Measurements from ENCODE around the gene CSMD2.

DNA sequence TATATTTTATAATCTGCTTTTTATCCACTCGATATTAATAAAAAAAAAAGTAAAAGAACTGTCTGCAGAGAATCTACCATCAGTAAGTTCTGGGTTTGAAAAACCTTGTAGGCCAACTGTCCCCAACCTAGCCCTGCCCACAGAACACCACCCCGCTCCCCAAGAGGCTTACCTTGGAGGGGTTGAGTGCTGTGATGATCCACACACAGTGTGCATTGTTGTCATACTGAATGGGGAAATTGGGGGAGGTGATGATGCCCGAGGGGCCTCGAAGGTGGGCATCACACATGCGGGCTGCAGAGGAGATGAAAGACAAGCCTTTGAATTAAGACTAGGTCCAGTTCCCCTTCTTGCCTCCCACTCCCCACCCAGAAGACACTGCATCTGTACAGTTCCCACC, 354.5 kb downstream of the CSMD2 start:
- TF ChIP-seq TAF1 (IDR thresholded peaks at IDR 0.05; ENCODE audit: borderline replicate concordance, insufficient read depth, low read length) (no peak), POLR2AphosphoS5 (IDR thresholded peaks at IDR 0.05; ENCODE audit: low read depth, low read length) (no peak), SIN3A (IDR thresholded peaks at IDR 0.05; ENCODE audit: borderline replicate concordance, insufficient read depth, low read length) (no peak)
- TF ChIP-seq, protein P1, sequence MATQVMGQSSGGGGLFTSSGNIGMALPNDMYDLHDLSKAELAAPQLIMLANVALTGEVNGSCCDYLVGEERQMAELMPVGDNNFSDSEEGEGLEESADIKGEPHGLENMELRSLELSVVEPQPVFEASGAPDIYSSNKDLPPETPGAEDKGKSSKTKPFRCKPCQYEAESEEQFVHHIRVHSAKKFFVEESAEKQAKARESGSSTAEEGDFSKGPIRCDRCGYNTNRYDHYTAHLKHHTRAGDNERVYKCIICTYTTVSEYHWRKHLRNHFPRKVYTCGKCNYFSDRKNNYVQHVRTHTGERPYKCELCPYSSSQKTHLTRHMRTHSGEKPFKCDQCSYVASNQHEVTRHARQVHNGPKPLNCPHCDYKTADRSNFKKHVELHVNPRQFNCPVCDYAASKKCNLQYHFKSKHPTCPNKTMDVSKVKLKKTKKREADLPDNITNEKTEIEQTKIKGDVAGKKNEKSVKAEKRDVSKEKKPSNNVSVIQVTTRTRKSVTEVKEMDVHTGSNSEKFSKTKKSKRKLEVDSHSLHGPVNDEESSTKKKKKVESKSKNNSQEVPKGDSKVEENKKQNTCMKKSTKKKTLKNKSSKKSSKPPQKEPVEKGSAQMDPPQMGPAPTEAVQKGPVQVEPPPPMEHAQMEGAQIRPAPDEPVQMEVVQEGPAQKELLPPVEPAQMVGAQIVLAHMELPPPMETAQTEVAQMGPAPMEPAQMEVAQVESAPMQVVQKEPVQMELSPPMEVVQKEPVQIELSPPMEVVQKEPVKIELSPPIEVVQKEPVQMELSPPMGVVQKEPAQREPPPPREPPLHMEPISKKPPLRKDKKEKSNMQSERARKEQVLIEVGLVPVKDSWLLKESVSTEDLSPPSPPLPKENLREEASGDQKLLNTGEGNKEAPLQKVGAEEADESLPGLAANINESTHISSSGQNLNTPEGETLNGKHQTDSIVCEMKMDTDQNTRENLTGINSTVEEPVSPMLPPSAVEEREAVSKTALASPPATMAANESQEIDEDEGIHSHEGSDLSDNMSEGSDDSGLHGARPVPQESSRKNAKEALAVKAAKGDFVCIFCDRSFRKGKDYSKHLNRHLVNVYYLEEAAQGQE (IDR thresholded peaks at IDR 0.05; ENCODE audit: insufficient read depth in 1 of 2, low read depth in 2 of 2, low read length in 2 of 2) = no peak

Data from PFSK-1 (cell line).